Measurements from ENCODE around the gene SLC6A13.

SLC6A13 gene

GRCh38 chr12:264269-264668 lies 1.6 kb upstream of the SLC6A13 start:
- Histone ChIP-seq H3K27me3 (ENCODE audit: control insufficient read depth in 1 of 2, insufficient read depth in 2 of 2, low read length in 2 of 2) (peaks cover 12 to 16% of the 10 kb centered on the region in 2 donors), H3K36me3 (ENCODE audit: insufficient read depth, low read length) (no peaks in the 10 kb centered on the region), H3K27ac (ENCODE audit: low read depth, low read length) (no peak overlapping the region), H3K4me1 (ENCODE audit: insufficient read depth, low read length) (no peaks in the 10 kb centered on the region), H3K9me3 (ENCODE audit: low read length) (no peaks in the 10 kb centered on the region), H3K9ac (ENCODE audit: low read length) (no peak overlapping the region), H3K4me3 (ENCODE audit: low read depth in 1 of 2, low read length in 2 of 2) (no peak overlapping the region)

DNA sequence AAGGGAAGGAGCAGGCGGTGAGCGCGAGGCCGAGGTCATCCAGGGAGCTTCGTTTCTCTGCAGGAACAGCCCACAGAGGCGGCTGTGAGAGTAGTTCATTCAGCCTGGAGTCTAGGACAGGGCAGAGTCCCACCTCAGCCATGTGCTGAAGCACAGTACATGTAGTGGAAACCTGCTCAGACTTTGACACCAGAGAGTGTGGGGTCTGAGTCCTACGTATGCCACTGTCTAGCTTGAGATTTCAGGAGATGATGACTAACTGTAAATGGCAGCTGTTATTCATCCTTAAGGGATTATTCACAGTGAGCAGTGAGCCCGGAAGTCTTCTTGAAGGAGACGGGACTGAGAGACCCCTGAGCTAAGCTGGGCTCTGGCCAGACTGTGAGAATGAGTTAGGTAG lies 938 bp upstream of the SLC6A13 start:
- no peak overlapping the region for H3K4me3 ChIP-seq (ENCODE audit: low read depth in 1 of 2, low read length in 2 of 2)

DNA sequence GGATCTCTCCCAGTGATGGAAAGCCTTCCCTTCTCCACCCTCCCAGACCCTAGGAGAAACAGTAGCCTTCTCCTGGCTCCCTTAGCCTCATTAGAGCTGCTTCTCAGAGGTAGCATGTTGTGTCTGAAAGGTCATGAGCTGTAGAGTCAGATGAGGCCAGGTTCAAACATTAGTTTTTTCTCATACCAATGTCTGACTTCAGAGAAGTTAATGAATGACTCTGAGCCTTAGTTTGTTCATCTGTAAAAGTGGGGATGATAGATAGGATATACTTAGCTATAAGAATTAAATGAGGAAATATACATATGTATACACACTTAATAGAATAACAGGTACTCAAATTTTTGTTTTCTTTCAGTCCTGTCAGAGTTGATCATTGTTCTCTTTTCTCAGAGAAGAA lies 523 bp downstream of the SLC6A13 start:
- Histone ChIP-seq H3K27me3 (ENCODE audit: control insufficient read depth in 1 of 2, insufficient read depth in 2 of 2, low read length in 2 of 2) (peaks cover 12 to 16% of the 10 kb centered on the region in 2 donors), H3K27ac (ENCODE audit: low read depth, low read length) (no peak overlapping the region), H3K9ac (ENCODE audit: low read length) (no peak overlapping the region), H3K9me3 (ENCODE audit: low read length) (no peaks in the 10 kb centered on the region), H3K36me3 (ENCODE audit: insufficient read depth, low read length) (no peaks in the 10 kb centered on the region), H3K4me1 (ENCODE audit: insufficient read depth, low read length) (no peaks in the 10 kb centered on the region), H3K4me3 (ENCODE audit: low read depth in 1 of 2, low read length in 2 of 2) (no peak overlapping the region)

More for the DNA sequence above, 938 bp upstream of the SLC6A13 start:
- H3K9ac ChIP-seq (ENCODE audit: low read length), result no peak overlapping the region
- H3K27ac ChIP-seq (ENCODE audit: low read depth, low read length), result no peak overlapping the region
- peaks cover 12 to 16% of the 10 kb centered on the region in 2 donors for H3K27me3 ChIP-seq (ENCODE audit: control insufficient read depth in 1 of 2, insufficient read depth in 2 of 2, low read length in 2 of 2)
- H3K4me1 ChIP-seq (ENCODE audit: insufficient read depth, low read length), result no peaks in the 10 kb centered on the region
- no peaks in the 10 kb centered on the region for H3K9me3 ChIP-seq (ENCODE audit: low read length)
- no peaks in the 10 kb centered on the region for H3K36me3 ChIP-seq (ENCODE audit: insufficient read depth, low read length)

GRCh38 chr12:257521-258321 lies 4.9 kb downstream of the SLC6A13 start:
- Histone ChIP-seq H3K36me3 (ENCODE audit: insufficient read depth, low read length) (no peaks in the 10 kb centered on the region), H3K27me3 (ENCODE audit: control insufficient read depth in 1 of 2, insufficient read depth in 2 of 2, low read length in 2 of 2) (peaks cover 7% of the 10 kb centered on the region in 2 donors), H3K4me1 (ENCODE audit: insufficient read depth, low read length) (no peaks in the 10 kb centered on the region), H3K9ac (ENCODE audit: low read length) (no peak overlapping the region), H3K9me3 (ENCODE audit: low read length) (no peaks in the 10 kb centered on the region), H3K4me3 (ENCODE audit: low read depth in 1 of 2, low read length in 2 of 2) (no peak overlapping the region), H3K27ac (ENCODE audit: low read depth, low read length) (no peak overlapping the region)

- Histone ChIP-seq H3K9me3 (ENCODE audit: low read length) (no peaks in the 10 kb centered on the region), H3K4me1 (ENCODE audit: insufficient read depth, low read length) (no peaks in the 10 kb centered on the region), H3K27me3 (ENCODE audit: control insufficient read depth in 1 of 2, insufficient read depth in 2 of 2, low read length in 2 of 2) (peaks cover 7% of the 10 kb centered on the region in 2 donors), H3K27ac (ENCODE audit: low read depth, low read length) (no peak overlapping the region), H3K9ac (ENCODE audit: low read length) (no peak overlapping the region), H3K4me3 (ENCODE audit: low read depth in 1 of 2, low read length in 2 of 2) (no peak overlapping the region), H3K36me3 (ENCODE audit: insufficient read depth, low read length) (no peaks in the 10 kb centered on the region)
These were observed 5.7 kb downstream of the SLC6A13 start for GRCh38 chr12:256958-257357.

GRCh38 chr12:256225-256624 lies 6.4 kb downstream of the SLC6A13 start:
- Histone ChIP-seq H3K27me3 (ENCODE audit: control insufficient read depth in 1 of 2, insufficient read depth in 2 of 2, low read length in 2 of 2) (peaks cover 4 to 7% of the 10 kb centered on the region in 2 donors), H3K36me3 (ENCODE audit: insufficient read depth, low read length) (no peaks in the 10 kb centered on the region), H3K27ac (ENCODE audit: low read depth, low read length) (no peak overlapping the region), H3K4me3 (ENCODE audit: low read depth in 1 of 2, low read length in 2 of 2) (no peak overlapping the region), H3K9me3 (ENCODE audit: low read length) (no peaks in the 10 kb centered on the region), H3K9ac (ENCODE audit: low read length) (no peak overlapping the region), H3K4me1 (ENCODE audit: insufficient read depth, low read length) (no peaks in the 10 kb centered on the region)

DNA sequence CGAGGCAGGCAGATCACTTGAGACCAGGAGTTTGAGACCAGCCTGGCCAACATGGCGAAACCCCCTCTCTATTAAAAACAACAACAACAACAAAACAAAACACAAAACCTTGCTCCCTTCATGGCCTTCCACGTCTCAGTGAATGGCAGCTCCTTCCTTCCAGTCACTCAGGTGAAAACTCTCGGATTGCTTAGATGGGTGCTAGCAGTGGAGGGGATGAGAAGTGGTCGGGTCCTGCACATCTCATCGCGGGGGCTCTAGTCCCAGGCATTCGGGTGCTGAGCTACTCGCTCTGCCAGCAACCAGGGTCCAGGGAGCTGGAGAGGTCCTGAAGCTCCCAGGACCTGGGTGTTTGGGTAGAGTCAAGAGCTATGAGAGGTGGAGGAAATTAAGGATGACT lies 7.7 kb downstream of the SLC6A13 start:
- Histone ChIP-seq H3K4me1 (ENCODE audit: insufficient read depth, low read length) (no peaks in the 10 kb centered on the region), H3K9ac (ENCODE audit: low read length) (no peak overlapping the region), H3K9me3 (ENCODE audit: low read length) (no peaks in the 10 kb centered on the region), H3K36me3 (ENCODE audit: insufficient read depth, low read length) (no peaks in the 10 kb centered on the region), H3K27me3 (ENCODE audit: control insufficient read depth in 1 of 2, insufficient read depth in 2 of 2, low read length in 2 of 2) (peaks cover 0 to 4% of the 10 kb centered on the region in 2 donors), H3K4me3 (ENCODE audit: low read depth in 1 of 2, low read length in 2 of 2) (no peak overlapping the region), H3K27ac (ENCODE audit: low read depth, low read length) (no peak overlapping the region)

GRCh38 chr12:254039-254438 lies 8.6 kb downstream of the SLC6A13 start:
- no peak overlapping the region for H3K27ac ChIP-seq (ENCODE audit: low read depth, low read length)
- no peaks in the 10 kb centered on the region for H3K36me3 ChIP-seq (ENCODE audit: insufficient read depth, low read length)
- H3K9ac ChIP-seq (ENCODE audit: low read length), result no peak overlapping the region
- no peak overlapping the region for H3K4me3 ChIP-seq (ENCODE audit: low read depth in 1 of 2, low read length in 2 of 2)
- no peaks in the 10 kb centered on the region for H3K4me1 ChIP-seq (ENCODE audit: insufficient read depth, low read length)
- no peaks in the 10 kb centered on the region for H3K9me3 ChIP-seq (ENCODE audit: low read length)
- no peaks in the 10 kb centered on the region for H3K27me3 ChIP-seq (ENCODE audit: control insufficient read depth in 1 of 2, insufficient read depth in 2 of 2, low read length in 2 of 2)

- Histone ChIP-seq H3K9ac (ENCODE audit: low read length) (no peak overlapping the region), H3K4me1 (ENCODE audit: insufficient read depth, low read length) (no peaks in the 10 kb centered on the region), H3K4me3 (ENCODE audit: low read depth in 1 of 2, low read length in 2 of 2) (no peak overlapping the region), H3K9me3 (ENCODE audit: low read length) (no peaks in the 10 kb centered on the region), H3K27ac (ENCODE audit: low read depth, low read length) (no peak overlapping the region), H3K36me3 (ENCODE audit: insufficient read depth, low read length) (no peaks in the 10 kb centered on the region), H3K27me3 (ENCODE audit: control insufficient read depth in 1 of 2, insufficient read depth in 2 of 2, low read length in 2 of 2) (no peaks in the 10 kb centered on the region)
These were observed 9.4 kb downstream of the SLC6A13 start for GRCh38 chr12:253116-253831.

- Histone ChIP-seq H3K9me3 (ENCODE audit: low read length) (no peaks in the 10 kb centered on the region), H3K4me3 (ENCODE audit: low read depth in 1 of 2, low read length in 2 of 2) (no peak overlapping the region), H3K36me3 (ENCODE audit: insufficient read depth, low read length) (no peaks in the 10 kb centered on the region), H3K27me3 (ENCODE audit: control insufficient read depth in 1 of 2, insufficient read depth in 2 of 2, low read length in 2 of 2) (no peaks in the 10 kb centered on the region), H3K27ac (ENCODE audit: low read depth, low read length) (no peak overlapping the region), H3K9ac (ENCODE audit: low read length) (no peak overlapping the region), H3K4me1 (ENCODE audit: insufficient read depth, low read length) (no peaks in the 10 kb centered on the region)
These were observed 10.0 kb downstream of the SLC6A13 start for GRCh38 chr12:252636-253035.

DNA sequence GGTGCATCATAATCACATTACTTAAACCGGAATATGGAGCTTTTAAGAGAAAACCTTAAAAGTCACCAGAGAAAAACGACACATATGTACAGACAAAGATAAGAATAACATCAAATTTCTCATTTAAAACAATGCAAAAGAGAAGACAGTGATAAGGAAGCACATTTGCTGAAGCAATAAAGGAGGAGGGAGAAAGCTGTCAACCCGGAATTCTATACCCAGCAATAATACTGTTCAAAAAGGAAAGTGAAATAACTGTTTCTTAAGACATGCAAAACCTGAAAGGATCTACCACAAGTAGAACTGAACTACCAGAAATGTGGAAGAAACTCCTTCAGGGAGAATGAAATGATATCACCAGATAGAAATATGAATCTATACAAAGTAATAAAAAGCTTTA lies 15.4 kb downstream of the SLC6A13 start:
- Histone ChIP-seq H3K4me3 (ENCODE audit: low read depth in 1 of 2, low read length in 2 of 2) (no peak overlapping the region), H3K9ac (ENCODE audit: low read length) (no peak overlapping the region), H3K4me1 (ENCODE audit: insufficient read depth, low read length) (no peaks in the 10 kb centered on the region), H3K27me3 (ENCODE audit: control insufficient read depth in 1 of 2, insufficient read depth in 2 of 2, low read length in 2 of 2) (no peaks in the 10 kb centered on the region), H3K9me3 (ENCODE audit: low read length) (peaks cover 5% of the 10 kb centered on the region), H3K36me3 (ENCODE audit: insufficient read depth, low read length) (no peaks in the 10 kb centered on the region), H3K27ac (ENCODE audit: low read depth, low read length) (no peak overlapping the region)

All from muscle layer of colon (tissue), 2 donors.